NCI-H2029 treated with DMSO at 0.1 percent for 48 hours (cell line): ENCODE measurements around the gene RUNX1.

Experiments used
- DNase-seq: peaks from one replicate; lab custom pipeline; 2025; lab: John Stamatoyannopoulos, UW

RUNX1 gene

DNA sequence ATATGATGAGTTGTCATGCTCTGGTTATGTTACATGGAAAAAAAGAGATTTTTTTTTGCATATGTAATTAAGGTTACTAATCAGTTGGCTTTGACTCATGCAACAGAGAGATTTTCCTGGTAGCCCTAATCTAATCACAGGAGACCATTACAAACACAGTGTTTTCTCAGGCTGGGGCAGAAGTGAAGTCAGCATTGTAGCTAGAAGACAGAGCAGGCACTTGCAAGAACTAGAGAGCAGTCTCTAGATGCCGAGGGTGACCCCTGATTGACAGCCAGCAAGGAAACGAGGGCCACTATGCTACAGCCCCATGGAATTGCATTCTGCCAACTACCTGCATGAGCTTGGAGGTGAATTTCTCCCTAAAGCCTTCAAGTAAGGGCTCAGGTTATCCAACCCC, 151.3 kb downstream of the RUNX1 start:
- DNase-seq, result no peak

DNA sequence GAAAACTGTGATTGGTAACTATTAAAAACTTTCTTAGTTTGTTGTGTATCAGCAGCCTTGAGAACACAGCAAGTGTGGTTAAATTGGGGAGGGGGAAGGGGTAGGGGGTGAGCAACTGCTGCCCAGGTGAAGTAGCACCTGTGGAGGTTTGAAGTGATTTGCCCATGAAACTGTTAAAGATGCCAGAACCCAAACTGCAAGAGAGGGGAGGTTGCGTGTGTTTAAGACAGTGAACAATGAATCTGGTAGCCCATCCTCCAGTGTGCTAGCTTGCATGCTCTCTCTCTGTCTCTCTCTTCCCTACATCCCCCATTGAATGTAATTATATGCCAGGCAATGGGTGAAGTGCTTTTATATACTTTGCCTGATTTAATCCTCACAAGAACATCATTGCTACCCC, 154.7 kb downstream of the RUNX1 start:
- no peak for DNase-seq

DNA sequence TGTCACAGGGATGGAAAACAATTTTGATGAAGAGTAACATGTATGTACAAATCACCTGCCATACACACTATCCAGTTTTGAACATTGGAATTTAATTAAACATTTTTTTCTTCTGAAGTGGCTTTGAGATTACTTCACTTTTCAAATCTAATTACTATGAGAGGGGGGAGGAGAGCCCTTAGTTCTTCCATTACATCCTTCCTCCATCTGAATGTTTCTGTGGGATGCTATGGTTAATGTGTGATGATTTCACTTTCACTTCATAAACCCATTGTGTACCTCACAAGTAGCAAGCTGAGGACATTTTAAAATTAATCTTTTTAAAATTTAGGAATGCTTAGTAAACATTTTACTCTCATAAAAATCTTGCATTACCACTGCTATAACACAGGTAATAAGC, 156.9 kb downstream of the RUNX1 start:
- no peak for DNase-seq

DNA sequence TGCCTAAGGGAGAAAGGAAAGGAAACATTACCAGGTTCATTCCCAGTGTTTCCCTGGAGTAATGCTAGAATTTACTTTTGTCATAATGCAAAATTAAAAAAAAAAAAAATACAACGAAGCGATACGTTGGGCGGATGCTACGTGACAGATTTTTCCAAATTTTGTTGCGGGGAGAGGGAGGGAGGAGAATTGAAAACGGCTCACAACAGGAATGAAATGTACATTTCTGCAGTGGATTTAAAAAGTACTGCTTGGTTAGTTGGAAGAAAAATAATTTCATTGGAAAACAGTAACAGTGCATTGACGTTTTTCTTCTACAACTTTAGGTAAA, 157.5 kb downstream of the RUNX1 start:
- DNase-seq, result no peak

DNA sequence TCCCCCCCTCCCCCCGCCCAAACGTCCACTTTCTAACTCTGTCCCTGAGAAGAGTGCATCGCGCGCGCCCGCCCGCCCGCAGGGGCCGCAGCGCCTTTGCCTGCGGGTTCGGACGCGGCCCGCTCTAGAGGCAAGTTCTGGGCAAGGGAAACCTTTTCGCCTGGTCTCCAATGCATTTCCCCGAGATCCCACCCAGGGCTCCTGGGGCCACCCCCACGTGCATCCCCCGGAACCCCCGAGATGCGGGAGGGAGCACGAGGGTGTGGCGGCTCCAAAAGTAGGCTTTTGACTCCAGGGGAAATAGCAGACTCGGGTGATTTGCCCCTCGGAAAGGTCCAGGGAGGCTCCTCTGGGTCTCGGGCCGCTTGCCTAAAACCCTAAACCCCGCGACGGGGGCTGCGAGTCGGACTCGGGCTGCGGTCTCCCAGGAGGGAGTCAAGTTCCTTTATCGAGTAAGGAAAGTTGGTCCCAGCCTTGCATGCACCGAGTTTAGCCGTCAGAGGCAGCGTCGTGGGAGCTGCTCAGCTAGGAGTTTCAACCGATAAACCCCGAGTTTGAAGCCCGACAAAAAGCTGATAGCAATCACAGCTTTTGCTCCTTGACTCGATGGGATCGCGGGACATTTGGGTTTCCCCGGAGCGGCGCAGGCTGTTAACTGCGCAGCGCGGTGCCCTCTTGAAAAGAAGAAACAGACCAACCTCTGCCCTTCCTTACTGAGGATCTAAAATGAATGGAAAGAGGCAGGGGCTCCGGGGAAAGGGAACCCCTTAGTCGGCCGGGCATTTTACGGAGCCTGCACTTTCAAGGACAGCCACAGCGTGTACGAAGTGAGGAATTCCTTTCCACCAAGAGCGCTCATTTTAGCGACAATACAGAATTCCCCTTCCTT, 158.1 kb downstream of the RUNX1 start:
- DNase-seq, result no peak

DNA sequence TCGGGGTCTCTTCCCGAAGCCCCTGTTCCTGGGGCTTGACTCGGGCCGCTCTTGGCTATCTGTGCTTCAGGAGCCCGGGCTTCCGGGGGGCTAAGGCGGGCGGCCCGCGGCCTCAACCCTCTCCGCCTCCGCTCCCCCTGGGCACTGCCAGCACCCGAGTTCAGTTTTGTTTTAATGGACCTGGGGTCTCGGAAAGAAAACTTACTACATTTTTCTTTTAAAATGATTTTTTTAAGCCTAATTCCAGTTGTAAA, 158.7 kb downstream of the RUNX1 start:
- no peak for DNase-seq

DNA sequence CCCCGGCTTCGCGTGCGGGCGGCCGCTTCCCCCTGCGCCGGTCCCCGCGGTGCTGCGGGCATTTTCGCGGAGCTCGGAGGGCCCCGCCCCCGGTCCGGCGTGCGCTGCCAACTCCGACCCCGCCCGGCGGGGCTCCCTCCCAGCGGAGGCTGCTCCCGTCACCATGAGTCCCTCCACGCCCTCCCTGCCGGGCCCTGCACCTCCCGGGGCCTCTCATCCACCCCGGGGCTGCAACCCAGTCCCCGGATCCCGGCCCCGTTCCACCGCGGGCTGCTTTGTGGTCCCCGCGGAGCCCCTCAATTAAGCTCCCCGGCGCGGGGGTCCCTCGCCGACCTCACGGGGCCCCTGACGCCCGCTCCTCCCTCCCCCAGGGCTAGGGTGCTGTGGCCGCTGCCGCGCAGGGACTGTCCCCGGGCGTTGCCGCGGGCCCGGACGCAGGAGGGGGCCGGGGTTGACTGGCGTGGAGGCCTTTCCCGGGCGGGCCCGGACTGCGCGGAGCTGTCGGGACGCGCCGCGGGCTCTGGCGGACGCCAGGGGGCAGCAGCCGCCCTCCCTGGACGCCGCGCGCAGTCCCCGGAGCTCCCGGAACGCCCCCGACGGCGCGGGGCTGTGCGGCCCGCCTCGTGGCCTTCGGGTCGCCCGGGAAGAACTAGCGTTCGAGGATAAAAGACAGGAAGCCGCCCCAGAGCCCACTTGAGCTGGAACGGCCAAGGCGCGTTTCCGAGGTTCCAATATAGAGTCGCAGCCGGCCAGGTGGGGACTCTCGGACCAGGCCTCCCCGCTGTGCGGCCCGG, 159.2 kb downstream of the RUNX1 start:
- no peak for DNase-seq

DNA sequence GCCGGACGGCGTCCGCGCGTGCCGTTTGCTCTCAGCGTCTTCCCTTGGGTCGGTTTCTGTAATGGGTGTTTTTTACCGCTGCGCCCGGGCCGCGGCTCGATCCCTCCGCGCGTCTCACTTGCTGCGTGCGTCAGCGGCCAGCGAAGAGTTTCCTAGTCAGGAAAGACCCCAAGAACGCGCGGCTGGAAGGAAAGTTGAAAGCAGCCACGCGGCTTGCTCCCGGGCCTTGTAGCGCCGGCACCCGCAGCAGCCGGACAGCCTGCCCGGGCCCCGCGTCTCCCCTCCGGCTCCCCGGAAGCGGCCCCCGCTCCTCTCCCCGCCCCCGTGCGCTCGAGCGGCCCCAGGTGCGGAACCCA, 159.8 kb downstream of the RUNX1 start:
- no peak for DNase-seq

DNA sequence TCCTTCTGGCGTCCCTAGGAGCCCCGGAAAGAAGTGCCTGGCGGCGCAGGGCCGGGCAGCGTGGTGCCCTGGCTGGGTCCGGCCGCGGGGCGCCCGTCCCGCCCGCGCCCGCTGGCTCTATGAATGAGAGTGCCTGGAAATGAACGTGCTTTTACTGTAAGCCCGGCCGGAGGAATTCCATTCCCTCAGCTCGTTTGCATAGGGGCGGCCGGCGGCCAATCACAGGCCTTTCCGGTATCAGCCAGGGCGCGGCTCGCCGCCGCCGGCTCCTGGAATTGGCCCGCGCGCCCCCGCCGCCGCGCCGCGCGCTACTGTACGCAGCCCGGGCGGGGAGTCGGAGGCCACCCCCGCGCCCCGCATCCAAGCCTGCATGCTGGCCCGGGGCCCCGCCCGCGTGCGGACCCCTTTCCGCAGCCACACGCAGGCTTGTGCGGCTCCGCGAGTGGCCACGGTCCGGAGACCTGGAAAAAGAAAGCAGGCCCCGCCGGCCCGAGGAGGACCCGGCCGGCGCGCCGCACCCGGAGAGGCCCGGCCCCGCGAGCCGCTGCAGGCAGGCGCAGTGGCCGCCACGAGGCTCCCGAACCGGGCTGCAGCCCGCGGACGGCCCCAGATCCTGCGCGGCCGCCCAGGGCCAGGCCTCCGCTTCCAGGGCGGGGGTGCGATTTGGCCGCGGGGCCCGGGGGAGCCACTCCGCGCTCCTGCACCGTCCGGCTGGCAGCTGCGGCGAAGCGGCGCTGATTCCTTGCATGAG, 160.4 kb downstream of the RUNX1 start:
- peak; percentile 94 for DNase-seq

DNA sequence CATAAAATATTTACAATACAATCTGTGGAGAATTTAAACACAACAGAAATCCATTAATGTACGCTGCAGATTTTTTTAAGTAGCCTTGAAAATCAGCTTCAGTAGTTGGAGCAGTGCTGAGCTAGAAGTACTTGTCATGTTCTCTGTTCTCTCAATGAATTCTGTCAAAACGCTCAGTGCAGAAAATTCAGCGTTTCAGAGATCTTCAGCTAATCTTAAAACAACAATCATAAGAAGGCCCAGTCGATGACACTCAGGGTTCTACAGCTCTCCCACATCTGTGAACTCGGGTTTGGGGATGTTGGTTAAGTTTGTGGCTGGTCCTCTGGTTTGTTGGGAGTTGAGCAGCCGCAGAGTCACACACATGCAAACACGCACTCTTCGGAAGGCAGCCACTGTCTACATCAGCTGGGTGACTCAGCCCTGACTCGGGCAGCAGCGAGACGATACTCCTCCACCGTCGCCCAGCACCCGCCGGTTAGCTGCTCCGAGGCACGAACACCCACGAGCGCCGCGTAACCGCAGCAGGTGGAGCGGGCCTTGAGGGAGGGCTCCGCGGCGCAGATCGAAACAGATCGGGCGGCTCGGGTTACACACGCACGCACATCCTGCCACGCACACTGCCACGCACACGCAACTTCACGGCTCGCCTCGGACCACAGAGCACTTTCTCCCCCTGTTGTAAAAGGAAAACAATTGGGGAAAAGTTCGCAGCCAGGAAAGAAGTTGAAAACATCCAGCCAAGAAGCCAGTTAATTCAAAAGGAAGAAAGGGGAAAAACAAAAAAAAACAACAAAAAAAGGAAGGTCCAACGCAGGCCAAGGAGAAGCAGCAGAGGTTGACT, 161.2 kb downstream of the RUNX1 start:
- no peak for DNase-seq

DNA sequence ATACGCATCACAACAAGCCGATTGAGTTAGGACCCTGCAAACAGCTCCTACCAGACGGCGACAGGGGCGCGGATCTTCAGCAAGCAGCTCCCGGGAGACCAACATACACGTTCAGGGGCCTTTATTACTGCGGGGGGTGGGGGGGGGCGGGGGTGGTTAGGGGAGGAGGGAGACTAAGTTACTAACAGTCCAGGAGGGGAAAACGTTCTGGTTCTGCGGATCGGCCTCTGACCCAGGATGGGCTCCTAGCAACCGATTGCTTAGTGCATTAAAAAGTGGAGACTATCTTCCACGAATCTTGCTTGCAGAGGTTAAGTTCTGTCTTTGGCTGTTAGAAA, 162.0 kb downstream of the RUNX1 start:
- DNase-seq, result peak; percentile 31

DNA sequence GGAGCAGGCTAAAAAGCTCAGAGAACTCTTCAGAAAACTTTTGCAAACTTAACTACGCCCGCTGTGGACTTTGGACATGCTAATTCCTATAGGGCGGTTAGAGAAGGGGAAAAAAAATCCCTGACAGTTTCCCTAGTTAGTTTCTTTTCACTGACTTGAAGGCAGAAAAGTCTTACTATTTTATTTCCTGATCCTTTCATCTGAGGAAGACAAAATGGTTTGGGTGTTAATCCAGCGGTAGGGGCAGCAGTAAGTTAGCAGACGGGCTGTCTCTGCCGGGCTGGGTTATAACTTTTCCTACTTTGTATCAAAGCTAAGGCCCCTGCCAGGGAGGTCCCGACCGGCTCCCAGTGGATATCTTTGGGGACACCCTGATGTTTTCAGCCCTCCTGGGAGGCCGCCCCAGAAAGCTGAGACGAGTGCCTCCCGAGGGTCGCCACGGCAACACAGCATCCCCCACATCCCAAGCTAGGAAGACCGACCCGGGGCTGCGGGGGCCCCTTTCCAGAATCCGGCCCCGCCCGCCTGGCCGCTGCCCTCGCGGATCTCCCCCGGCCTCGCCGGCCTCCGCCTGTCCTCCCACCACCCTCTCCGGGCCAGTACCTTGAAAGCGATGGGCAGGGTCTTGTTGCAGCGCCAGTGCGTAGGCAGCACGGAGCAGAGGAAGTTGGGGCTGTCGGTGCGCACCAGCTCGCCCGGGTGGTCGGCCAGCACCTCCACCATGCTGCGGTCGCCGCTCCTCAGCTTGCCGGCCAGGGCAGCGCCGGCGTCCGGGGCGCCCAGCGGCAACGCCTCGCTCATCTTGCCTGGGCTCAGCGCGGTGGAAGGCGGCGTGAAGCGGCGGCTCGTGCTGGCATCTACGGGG, 162.6 kb downstream of the RUNX1 start:
- DNase-seq, result no peak

DNA sequence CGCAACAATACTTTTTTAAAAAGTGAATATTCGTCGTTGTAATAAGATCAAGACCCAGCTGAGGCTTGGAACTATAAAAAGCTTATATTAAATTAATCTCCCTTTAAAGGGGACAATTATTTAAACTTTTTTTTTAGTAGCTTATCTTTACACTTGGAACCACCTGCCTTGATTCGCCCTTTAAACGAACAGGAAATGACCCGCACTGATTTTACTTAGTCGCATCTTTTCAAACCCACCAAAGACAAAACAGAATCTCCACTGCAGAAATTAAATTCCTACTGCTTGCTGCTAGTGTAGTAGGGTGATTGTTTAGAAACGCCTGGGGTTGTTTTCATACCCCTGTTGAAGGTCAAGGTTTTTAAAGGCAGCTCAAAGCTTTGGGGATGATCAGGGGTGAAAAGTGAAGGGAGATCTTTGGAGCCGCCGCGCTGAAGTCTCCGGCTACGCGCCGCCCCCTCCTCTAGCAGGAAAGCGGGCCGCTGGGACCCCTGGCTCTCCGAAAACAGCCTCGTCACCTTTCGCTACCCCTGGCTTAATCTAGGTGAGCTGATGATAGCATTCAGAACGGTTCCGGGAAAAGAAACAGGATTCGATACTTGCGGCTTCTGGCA, 163.4 kb downstream of the RUNX1 start:
- no peak for DNase-seq

DNA sequence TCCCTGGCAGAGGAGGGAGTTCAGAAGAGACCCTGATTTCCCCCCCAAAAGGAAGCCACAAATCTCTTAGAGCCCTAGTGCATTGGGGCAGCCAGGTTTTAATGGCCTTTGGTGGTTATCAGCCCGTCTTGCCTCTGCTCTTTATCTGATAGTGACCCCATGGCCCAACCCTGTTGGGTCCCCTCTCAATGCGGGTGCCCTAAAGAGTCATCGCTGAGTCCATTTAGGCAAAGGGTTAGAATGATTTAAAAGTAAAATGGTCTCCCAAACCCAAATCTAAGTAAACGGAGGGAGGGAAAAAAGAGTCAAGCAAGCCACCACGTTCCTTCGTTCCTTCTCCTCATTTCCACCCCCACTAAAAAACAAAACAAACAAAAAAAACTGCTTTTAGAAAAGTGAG, 164.0 kb downstream of the RUNX1 start:
- no peak for DNase-seq

DNA sequence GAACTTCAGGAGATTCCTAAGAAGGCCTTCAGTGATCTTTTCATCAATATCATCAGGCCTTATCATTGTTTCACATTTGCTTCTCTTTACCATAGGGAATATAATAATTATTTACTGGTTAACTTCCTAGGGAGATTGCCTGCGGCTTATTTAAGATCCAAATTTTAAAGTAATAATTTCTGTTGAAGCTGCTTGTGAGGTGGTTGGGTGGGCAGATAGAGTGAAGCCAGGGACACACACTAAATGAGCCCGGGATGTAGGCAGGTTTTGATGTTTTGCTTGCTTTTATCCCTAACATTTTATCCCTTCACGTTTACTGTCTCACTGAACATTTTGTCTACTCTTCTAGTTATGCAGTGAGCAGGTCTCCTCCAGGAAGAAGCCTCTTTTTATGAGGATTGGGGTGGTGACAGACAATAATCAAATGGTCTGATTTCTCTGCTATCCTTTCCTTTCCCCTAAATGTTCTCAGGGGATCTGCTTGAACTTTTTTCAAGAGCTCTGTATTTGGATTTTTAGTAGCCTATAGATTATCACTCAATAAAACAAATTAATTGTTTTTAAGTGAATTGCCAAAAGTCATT, 164.7 kb downstream of the RUNX1 start:
- DNase-seq, result no peak

DNA sequence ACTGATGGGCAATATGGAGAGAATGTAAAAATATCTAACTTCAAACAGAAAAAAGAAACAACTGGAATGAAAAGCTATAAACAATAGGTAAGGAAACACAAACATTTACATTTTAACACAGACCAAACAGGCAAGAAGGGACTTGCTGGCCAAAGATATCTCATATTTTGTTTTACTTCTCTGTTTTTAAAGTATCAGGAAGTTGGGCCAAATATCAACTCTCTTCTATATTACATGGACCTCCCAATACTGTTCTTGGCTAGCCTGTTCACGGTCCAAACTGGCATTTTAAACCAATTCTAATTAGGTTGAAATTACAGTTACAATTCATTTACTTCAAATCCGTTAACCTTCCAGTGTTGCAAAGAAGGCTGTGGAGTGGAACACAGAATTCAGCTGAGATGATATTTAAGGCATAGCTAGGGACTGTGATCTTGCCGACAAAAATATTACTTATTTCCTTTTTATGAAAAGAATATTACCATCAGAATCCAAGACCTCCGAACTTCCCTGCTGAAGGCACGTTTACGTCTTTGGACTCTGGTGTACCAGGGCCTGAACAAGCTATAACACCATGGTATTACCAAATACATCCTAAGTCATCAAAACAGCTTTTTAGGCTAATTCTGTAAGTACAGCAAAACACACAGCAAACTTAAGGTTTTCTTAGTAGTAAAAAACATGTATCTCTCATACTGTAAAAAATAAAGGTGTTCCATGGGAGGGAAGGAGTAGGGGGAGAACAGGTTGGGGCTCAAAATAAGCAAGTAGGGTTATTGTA, 165.4 kb downstream of the RUNX1 start:
- DNase-seq, result no peak

DNA sequence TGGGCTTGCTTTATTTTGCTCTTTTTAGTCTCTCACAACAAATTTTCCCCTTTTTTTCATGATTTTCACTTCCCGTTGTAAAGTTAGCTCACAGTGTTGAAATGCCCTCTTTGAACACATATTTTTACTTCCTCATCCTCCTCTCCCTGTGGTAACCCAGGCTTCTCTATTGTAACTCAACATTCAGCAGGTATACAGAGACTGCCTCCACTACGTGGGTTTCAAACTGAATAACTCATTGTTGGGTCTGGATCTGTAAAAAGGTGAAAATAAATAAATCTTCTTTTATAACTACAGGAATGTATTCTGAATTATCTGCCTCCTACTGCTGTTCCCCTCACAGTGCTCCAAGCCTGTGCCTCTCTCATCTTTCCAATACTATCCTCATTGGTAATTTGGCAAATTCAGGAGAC, 166.4 kb downstream of the RUNX1 start:
- DNase-seq, result no peak

DNA sequence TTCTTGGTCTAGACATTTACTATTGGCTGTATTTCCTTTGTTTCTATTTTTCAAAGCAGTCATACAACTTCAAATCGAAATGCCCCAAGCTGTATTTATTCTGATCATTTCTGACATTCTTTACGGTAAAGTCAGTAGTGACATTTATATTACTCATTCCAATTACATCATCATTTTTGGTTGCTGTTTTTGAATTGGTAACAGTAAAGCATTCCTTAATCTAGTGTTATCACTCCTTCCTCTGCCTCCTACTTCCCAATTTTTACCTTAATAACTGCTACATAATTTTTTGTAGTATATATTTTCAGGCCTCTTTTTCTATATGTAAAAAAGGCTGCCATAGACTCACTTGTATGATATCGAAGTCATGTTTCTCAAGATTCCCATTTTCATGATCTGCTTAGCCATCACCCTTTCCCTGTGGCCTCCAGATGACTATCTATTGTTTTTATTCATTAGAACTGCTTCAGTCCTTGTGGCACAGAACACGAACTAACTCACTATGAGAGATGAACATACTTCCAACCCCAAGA, 167.2 kb downstream of the RUNX1 start:
- no peak for DNase-seq

DNA sequence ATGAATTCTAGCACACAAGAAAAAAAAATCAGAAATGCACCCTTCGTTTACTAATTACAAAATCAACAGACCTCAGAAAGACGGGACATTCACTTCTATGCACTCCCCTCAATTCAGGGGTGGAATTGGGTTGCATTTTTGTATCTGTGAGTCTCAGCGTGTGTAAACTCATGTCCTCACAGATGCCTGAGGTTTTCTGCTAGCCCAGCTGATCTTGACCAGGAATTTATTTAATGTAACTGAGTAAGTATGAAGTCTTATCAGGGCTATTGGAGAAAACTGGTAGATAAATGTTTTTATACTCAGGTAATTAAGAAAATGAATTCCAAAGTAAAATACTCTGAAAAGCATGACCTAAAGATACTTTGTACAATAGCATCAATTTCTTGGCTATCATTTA, 167.7 kb downstream of the RUNX1 start:
- DNase-seq, result no peak

DNA sequence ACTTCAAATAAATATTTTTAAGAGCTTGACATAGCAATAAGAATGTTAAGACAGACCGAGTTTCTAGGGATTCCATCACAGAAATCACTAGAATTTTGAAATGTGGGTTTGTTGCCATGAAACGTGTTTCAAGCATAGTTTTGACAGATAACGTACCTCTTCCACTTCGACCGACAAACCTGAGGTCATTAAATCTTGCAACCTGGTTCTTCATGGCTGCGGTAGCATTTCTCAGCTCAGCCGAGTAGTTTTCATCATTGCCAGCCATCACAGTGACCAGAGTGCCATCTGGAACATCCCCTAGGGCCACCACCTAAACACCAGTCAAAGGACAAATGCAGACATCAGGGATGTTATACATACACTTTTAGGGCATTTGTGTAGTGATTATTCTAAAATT, 168.7 kb downstream of the RUNX1 start:
- no peak for DNase-seq
